DMS153 treated with DMSO at 0.1 percent for 48 hours (cell line): ENCODE data around the gene OSBPL5.
A peak's percentile ranks its signal among the peaks of the same experiment; 100 is the strongest.

ENCODE experiments used
- DNase-seq: peaks from one replicate; lab custom pipeline; 2025; ENCODE audit not compliant: unreplicated experiment; lab: John Stamatoyannopoulos, UW

The OSBPL5 gene

GRCh38 chr11:3164138-3164551, 965 bp downstream of the OSBPL5 start:
- DNase-seq = no peak

DNA sequence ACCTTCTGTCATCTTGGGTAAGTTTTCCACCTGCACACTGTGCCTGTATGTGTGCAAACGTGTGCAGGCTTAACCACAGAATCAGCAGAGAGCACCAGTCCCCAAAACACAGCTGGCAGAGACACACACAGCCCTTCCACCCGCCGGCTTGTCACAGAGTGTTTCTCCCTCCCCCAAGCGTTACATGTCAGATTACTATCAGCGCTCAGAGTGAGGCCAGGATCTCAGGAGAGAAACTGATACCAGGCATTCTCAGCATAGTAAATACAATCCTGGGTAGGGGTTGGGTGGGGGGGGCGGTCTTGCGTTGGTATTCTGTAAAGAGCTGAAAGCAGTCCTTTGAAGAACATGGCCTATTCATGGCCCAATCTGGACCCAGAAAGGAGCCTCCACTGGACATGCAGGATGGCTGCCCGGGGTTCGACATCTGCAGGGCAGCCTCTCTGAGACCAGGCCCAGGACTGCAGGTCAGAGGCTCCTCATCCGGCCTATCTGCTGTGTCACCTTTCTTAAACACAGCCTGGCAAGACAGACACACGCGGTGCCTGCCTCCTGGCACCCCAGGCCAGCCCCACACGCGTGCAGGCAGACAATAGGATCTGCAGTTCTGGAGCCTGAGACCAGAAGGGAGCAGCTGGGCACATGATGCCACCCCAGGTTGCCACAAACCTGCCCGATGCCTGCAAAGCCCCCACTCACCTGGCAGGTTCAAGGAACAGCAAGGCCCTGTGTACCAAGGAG, 1.7 kb downstream of the OSBPL5 start:
- no peak for DNase-seq

GRCh38 chr11:3162410-3163240, 2.5 kb downstream of the OSBPL5 start:
- no peak for DNase-seq

DNA sequence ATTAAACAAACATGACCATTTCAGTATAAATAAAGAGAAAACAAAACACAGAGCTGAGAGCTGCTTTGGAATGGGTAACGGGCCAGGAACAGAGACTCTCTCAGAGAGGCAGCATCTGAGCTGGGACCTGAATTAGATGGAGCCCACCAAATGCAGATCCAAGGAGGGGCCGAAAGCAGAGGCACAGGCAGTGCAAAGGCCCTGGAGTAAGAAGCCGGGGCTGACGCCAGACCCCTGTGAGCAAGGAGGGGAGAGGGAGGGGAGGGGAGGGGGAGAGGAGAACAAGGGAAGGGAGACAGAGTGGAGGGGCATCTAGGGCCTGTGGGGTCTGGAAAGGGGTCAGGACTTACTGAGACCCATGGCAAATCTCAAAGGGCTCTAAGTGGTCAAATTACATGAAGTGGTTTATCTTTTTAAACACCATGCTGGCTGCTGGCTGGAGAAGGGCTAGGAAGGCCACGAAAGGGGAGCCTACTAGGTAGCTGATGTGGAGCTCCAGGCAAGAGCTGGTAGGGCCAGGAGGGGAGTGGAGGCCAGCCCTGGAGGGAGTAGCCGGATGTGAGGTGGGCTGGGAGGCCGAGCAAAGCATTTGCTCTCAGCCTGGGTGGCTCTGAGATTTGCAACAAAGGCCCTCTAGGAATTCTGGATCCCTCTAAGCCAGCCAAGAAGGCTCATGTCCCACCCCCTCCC, 3.2 kb downstream of the OSBPL5 start:
- no peak for DNase-seq

- DNase-seq = no peak
Observed at GRCh38 chr11:3161309-3161708, 3.8 kb downstream of the OSBPL5 start.

- DNase-seq = peak; percentile 18
Observed at GRCh38 chr11:3160252-3161031, 4.7 kb downstream of the OSBPL5 start.

- DNase-seq = no peak
Observed at GRCh38 chr11:3159296-3160190, 5.6 kb downstream of the OSBPL5 start.

- DNase-seq = no peak
Observed at GRCh38 chr11:3158821-3159220, 6.3 kb downstream of the OSBPL5 start.

GRCh38 chr11:3158131-3158591, 6.9 kb downstream of the OSBPL5 start:
- no peak for DNase-seq

- no peak for DNase-seq
Observed at GRCh38 chr11:3157381-3158130, 7.6 kb downstream of the OSBPL5 start.

DNA sequence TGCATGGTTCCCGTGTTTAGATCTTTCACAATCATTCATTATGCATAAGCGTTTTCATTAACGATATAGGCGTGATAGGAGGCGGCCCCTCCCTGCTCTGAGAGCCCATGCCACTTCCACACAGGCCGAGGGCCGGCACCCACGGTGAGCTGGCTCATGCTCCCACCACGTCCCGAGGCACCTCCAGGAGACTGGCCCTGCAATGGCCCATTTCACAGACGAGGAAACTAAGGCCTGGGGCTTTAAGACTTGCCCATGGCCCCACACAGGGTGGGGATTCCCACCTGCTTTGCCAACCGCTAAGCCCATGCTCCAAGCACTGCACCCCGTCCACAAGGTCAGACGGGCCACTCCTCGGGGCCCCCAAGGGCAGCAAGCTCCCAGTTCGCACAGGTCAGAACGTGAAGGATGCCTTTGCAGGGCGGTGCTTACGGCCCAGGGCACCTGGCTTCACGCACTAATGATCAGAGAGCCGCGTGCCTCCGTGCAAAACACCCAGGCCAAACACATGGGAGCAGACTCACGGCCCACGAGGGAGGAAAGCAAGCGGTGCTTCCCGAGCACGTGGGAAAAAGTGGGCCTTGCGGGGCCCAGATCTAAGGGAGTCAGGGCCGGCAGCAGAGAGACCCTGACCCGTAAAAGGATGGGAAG, 8.3 kb downstream of the OSBPL5 start:
- DNase-seq = no peak

DNA sequence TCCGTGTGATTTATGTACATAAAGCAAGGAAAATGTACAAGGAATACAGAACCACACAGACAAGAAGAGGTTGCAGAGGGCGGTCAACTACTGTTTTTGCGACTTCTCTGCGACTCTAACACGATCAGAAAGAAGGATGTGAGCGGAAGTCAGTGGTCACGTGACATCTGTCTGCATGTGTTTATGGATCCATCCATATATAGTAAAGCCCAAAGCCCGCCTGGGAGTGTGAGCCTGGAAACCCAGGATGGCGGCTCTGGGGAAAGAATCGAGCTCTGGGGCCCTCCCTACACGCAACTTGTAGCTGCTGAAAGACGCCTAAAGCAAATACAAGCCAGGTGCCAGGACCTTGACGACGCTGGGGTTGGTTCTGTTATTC, 8.8 kb downstream of the OSBPL5 start:
- no peak for DNase-seq

DNA sequence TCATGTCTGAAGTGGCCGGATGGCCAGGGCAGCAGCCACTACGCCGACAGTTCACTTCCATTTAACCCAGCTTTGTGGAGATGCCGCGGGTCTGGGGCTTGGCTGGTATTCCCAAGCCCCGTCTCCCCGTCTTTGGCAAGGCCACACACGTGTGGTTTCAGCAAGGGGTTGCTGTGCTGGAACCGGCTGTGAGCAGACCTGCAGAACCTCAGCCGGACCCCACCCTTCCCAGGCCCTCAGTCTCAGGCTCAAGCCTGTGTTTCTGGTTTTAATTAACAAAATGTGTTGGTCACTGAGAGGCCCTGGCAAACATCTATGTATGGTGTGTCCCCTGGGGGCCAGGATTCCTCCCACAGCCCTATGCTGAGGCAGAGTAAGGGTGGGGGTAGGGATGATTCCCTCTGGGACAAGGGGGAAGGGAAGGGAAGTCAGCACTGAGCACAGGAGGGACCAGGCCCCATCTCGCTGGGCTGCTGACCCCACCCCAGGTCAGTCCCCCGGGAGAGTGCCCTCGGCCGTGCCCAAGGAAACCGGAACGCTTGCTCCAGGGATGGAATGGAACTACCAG, 9.3 kb downstream of the OSBPL5 start:
- no peak for DNase-seq

DNA sequence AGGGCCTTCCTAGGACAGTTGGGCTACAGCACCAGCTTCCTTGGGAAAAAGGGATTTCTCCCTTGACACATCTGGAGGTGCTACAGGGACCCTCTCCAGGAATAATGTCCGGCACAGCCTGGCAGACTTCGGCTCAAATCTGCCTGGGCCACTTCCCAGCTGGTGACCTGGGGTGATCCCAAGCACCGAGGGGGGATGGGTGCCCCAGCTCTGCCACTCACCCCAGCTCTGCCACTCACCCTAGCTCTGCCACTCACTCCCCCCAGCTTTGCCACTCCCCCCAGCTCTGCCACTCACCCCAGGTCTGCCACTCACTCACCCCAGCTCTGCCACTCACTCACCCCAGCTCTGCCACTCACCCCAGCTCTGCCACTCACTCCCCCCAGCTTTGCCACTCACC, 9.9 kb downstream of the OSBPL5 start:
- no peak for DNase-seq

GRCh38 chr11:3154001-3154599, 11.0 kb downstream of the OSBPL5 start:
- no peak for DNase-seq

GRCh38 chr11:3153291-3153861, 11.7 kb downstream of the OSBPL5 start:
- no peak for DNase-seq

- no peak for DNase-seq
Observed at GRCh38 chr11:3152471-3153110, 12.5 kb downstream of the OSBPL5 start.
